Retina (tissue), 1 donor: ENCODE results near the gene SLC30A1.
"Not testable (repeated sequence)": the region's sequence is repeated elsewhere in the genome, so short reads cannot be mapped to it uniquely, and the experiment has no call there.

ENCODE experiments used
- DNase-seq: peaks from one replicate; pipeline ENCODE4 v3.0.0-alpha.2; 2016

Gene SLC30A1

GRCh38 chr1:211578640-211579439 lies at the start of gene SLC30A1:
TSS of gene SLC30A1 (minus strand) at chr1:211579161. CDS start at chr1:211578612, 549 bp downstream.
- peak; percentile 96 for DNase-seq

GRCh38 chr1:211628417-211628816 lies 49.5 kb upstream of the SLC30A1 start:
- no peak for DNase-seq

GRCh38 chr1:211627259-211627658 lies 48.3 kb upstream of the SLC30A1 start:
- DNase-seq = no peak

- not testable (repeated sequence) for DNase-seq
These were observed 46.9 kb upstream of the SLC30A1 start for GRCh38 chr1:211625866-211626265.

- no peak for DNase-seq
These were observed 46.1 kb upstream of the SLC30A1 start for GRCh38 chr1:211625040-211625439.

GRCh38 chr1:211623515-211623914 lies 44.6 kb upstream of the SLC30A1 start:
- no peak for DNase-seq

- no peak for DNase-seq
These were observed 42.7 kb upstream of the SLC30A1 start for GRCh38 chr1:211621447-211622198.

GRCh38 chr1:211620097-211620496 lies 41.1 kb upstream of the SLC30A1 start:
- no peak for DNase-seq

GRCh38 chr1:211619033-211619996 lies 40.4 kb upstream of the SLC30A1 start:
- DNase-seq = no peak

GRCh38 chr1:211616965-211617297 lies 38.0 kb upstream of the SLC30A1 start:
- DNase-seq = no peak

GRCh38 chr1:211616231-211616964 lies 37.4 kb upstream of the SLC30A1 start:
- DNase-seq = no peak

GRCh38 chr1:211614615-211615014 lies 35.7 kb upstream of the SLC30A1 start:
- no peak for DNase-seq

GRCh38 chr1:211613951-211614350 lies 35.0 kb upstream of the SLC30A1 start:
- no peak for DNase-seq

- no peak for DNase-seq
These were observed 34.4 kb upstream of the SLC30A1 start for GRCh38 chr1:211613108-211613947.

GRCh38 chr1:211612786-211613107 lies 33.8 kb upstream of the SLC30A1 start:
- no peak for DNase-seq

GRCh38 chr1:211611818-211612217 lies 32.9 kb upstream of the SLC30A1 start:
- no peak for DNase-seq

GRCh38 chr1:211610779-211611556 lies 32.0 kb upstream of the SLC30A1 start:
- DNase-seq = peak; percentile 41

GRCh38 chr1:211609120-211610024 lies 30.4 kb upstream of the SLC30A1 start:
- DNase-seq = no peak

GRCh38 chr1:211607754-211608473 lies 29.0 kb upstream of the SLC30A1 start:
- no peak for DNase-seq
